ENCODE results near the gene KLK13. TPM values are rescaled to one million over a fixed set of nuclear protein-coding genes. Genes with fewer than 3 reads are reported as not detected.

The KLK13 gene
- total RNA-seq, 1 donor from 2014 or later: not detected

GRCh38 chr19:51006406-51006805 is 58.5 kb downstream of the KLK13 start:
- H4K20me1 ChIP-seq (ENCODE audit: low read depth): no peaks in the 10 kb centered on the region
- Mint-ChIP-seq H3K27ac (no peak overlapping the region), H3K27me3 (ENCODE audit: insufficient read depth, low read depth) (peaks cover 19% of the 10 kb centered on the region), H3K9me3 (no peaks in the 10 kb centered on the region), H3K4me3 (no peak overlapping the region), H3K4me1 (peaks cover 10% of the 10 kb centered on the region), H3K36me3 (no peaks in the 10 kb centered on the region)
- no peak overlapping the region for H3K9ac ChIP-seq
- H3K79me2 ChIP-seq (ENCODE audit: low read depth): no peaks in the 10 kb centered on the region
- no peak for DNase-seq (ENCODE audit: low spot score)
- peaks cover 9% of the 10 kb centered on the region for H3K4me1 ChIP-seq
- H3K27ac ChIP-seq: no peak overlapping the region
- H2AFZ ChIP-seq (replicated peaks): no peak overlapping the region
- no peaks in the 10 kb centered on the region for H3F3A ChIP-seq (ENCODE audit: low read depth)
- no peaks in the 10 kb centered on the region for H3K9me3 ChIP-seq (ENCODE audit: low read depth)
- no peak overlapping the region for H3K4me3 ChIP-seq
- no peak overlapping the region for H3K4me2 ChIP-seq
- no peaks in the 10 kb centered on the region for H3K36me3 ChIP-seq
- H3K27me3 ChIP-seq: peaks cover 50% of the 10 kb centered on the region
- TF ChIP-seq, protein P1, sequence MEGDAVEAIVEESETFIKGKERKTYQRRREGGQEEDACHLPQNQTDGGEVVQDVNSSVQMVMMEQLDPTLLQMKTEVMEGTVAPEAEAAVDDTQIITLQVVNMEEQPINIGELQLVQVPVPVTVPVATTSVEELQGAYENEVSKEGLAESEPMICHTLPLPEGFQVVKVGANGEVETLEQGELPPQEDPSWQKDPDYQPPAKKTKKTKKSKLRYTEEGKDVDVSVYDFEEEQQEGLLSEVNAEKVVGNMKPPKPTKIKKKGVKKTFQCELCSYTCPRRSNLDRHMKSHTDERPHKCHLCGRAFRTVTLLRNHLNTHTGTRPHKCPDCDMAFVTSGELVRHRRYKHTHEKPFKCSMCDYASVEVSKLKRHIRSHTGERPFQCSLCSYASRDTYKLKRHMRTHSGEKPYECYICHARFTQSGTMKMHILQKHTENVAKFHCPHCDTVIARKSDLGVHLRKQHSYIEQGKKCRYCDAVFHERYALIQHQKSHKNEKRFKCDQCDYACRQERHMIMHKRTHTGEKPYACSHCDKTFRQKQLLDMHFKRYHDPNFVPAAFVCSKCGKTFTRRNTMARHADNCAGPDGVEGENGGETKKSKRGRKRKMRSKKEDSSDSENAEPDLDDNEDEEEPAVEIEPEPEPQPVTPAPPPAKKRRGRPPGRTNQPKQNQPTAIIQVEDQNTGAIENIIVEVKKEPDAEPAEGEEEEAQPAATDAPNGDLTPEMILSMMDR (IDR thresholded peaks at IDR 0.05): no peak
- no peak for TF ChIP-seq EZH2 (IDR thresholded peaks at IDR 0.05)
- TF ChIP-seq EZH2phosphoT487 (IDR thresholded peaks at IDR 0.05): no peak

Other genes with a start within 250 kb of the KLK13 start
- not detected in 2 replicates for gene KLK1, start 241.3 kb downstream of the KLK13 start, total RNA-seq (ENCODE audit: low replicate concordance)
- not detected in 2 replicates for gene KLK15, start 231.5 kb downstream of the KLK13 start, total RNA-seq (ENCODE audit: low replicate concordance)
- gene KLK3, start 210.2 kb downstream of the KLK13 start, total RNA-seq (ENCODE audit: low replicate concordance): not detected in 2 replicates
- not detected in 2 replicates for gene KLK2, start 191.7 kb downstream of the KLK13 start, total RNA-seq (ENCODE audit: low replicate concordance)
- gene KLK4, start 153.7 kb downstream of the KLK13 start, total RNA-seq (ENCODE audit: low replicate concordance): 0.68 TPM in 1 of 2 replicates, not detected in the other
- gene KLK5, start 112.1 kb downstream of the KLK13 start, total RNA-seq (ENCODE audit: low replicate concordance): not detected in 2 replicates
- not detected in 2 replicates for gene KLK6, start 95.5 kb downstream of the KLK13 start, total RNA-seq (ENCODE audit: low replicate concordance)
- gene KLK7, start 81.2 kb downstream of the KLK13 start, total RNA-seq (ENCODE audit: low replicate concordance): 0.28 and 0.36 TPM in 2 replicates
- 0.46 TPM in 1 of 2 replicates, not detected in the other for gene KLK8, start 63.5 kb downstream of the KLK13 start, total RNA-seq (ENCODE audit: low replicate concordance)
- gene KLK10, start 45.4 kb downstream of the KLK13 start, total RNA-seq (ENCODE audit: low replicate concordance): 1.9 TPM in 1 of 2 replicates, not detected in the other
- not detected in 2 replicates for gene KLK11, start 38.5 kb downstream of the KLK13 start, total RNA-seq (ENCODE audit: low replicate concordance)
- gene KLK12, start 30.1 kb downstream of the KLK13 start, total RNA-seq (ENCODE audit: low replicate concordance): not detected in 2 replicates
- not detected in 2 replicates for gene KLK14, start 17.8 kb upstream of the KLK13 start, total RNA-seq (ENCODE audit: low replicate concordance)
- 0.24 and 5.6 TPM in 2 replicates for gene CTU1, start 43.3 kb upstream of the KLK13 start, total RNA-seq (ENCODE audit: low replicate concordance)
- gene SIGLEC9, start 59.8 kb upstream of the KLK13 start, total RNA-seq (ENCODE audit: low replicate concordance): not detected in 2 replicates
- gene SIGLEC7, start 77.2 kb upstream of the KLK13 start, total RNA-seq (ENCODE audit: low replicate concordance): not detected in 2 replicates
- not detected in 2 replicates for gene CD33, start 160.0 kb upstream of the KLK13 start, total RNA-seq (ENCODE audit: low replicate concordance)
- gene SIGLECL1, start 186.0 kb upstream of the KLK13 start, total RNA-seq (ENCODE audit: low replicate concordance): not detected in 2 replicates
- 5.4 and 15.8 TPM in 2 replicates for gene IGLON5, start 246.6 kb upstream of the KLK13 start, total RNA-seq (ENCODE audit: low replicate concordance)

All from neural progenitor cell (in vitro differentiated cells).